ENCODE measurements around the gene ABTB2.

DNA sequence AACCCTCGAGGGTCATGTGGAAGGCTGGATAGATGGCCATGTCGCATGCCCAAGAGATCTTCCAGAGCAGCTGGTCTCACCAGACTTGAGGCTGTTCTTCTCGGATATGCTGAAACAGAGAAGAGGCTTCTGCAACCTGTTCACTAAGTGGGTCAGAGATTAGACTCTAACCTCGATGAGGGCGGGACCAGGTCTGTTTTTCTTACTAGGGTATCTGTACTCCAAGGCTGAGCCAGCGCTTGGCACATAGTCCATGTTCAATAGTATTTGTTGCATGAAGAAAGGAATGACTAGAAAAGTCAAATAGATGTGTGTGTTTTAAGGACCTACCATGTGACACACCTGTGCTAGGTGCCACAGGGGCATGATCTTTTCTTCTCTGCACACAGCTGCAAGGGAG, 43.6 kb downstream of the ABTB2 start:
- TF ChIP-seq POLR2A (IDR thresholded peaks at IDR 0.05; ENCODE audit: low read length) = no peak
- no peak for TF ChIP-seq GATA1 (IDR thresholded peaks at IDR 0.05; ENCODE audit: low read depth, low read length)
